Ureter (tissue), 1 donor: ENCODE data around the gene CA14. TPM values are rescaled to one million over a fixed set of nuclear protein-coding genes. Genes with fewer than 3 reads are reported as not detected.
"Not testable (repeated sequence)": the region's sequence is repeated elsewhere in the genome, so short reads cannot be mapped to it uniquely, and the experiment has no call there.

Experiments used
- DNase-seq: peaks from one replicate; pipeline ENCODE4 v3.0.0-alpha.2; 2020; ENCODE audit warnings: low spot score
- total RNA-seq: library from RNA; stranded (reverse); gene quantifications from one replicate; pipeline ENCODE4 v1.2.4, GENCODE V29; 2023
- donor health status: DM: yes; HTN: yes; CAD: no.

Gene CA14
- total RNA-seq, 1 donor from 2014 or later: 1.4 TPM

GRCh38 chr1:150235852-150236613 lies 21.5 kb upstream of the CA14 start, which contains the start of gene ANP32E:
Gene ANP32E (minus strand): TSS chr1:150236112. CDS start chr1:150235786, 326 bp downstream.
- peak; percentile 97 for DNase-seq

GRCh38 chr1:150236614-150237100 lies 20.9 kb upstream of the CA14 start:
- DNase-seq: no peak

- not testable (repeated sequence) for DNase-seq
Measured at GRCh38 chr1:150237176-150237575, 20.4 kb upstream of the CA14 start.

GRCh38 chr1:150237746-150238145 lies 19.8 kb upstream of the CA14 start:
- no peak for DNase-seq

GRCh38 chr1:150243003-150243402 lies 14.6 kb upstream of the CA14 start:
- no peak for DNase-seq

- no peak for DNase-seq
Measured at GRCh38 chr1:150249936-150250335, 7.6 kb upstream of the CA14 start.

- DNase-seq: no peak
Measured at GRCh38 chr1:150256198-150256553, 1.4 kb upstream of the CA14 start.

GRCh38 chr1:150256554-150257341 lies 826 bp upstream of the CA14 start:
- DNase-seq: no peak

- no peak for DNase-seq
Measured at GRCh38 chr1:150259217-150259616, 1.6 kb downstream of the CA14 start.

GRCh38 chr1:150259758-150260669 lies 2.4 kb downstream of the CA14 start:
- DNase-seq: peak; percentile 62

- DNase-seq: no peak
Measured at GRCh38 chr1:150261367-150261766, 3.8 kb downstream of the CA14 start.

- DNase-seq: no peak
Measured at GRCh38 chr1:150262388-150263320, 5.1 kb downstream of the CA14 start.

- no peak for DNase-seq
Measured at GRCh38 chr1:150263549-150263948, 6.0 kb downstream of the CA14 start.

GRCh38 chr1:150267896-150268295 lies 10.3 kb downstream of the CA14 start:
- no peak for DNase-seq

GRCh38 chr1:150268340-150268704 lies 10.7 kb downstream of the CA14 start:
- peak; percentile 59 for DNase-seq

GRCh38 chr1:150268705-150269403 lies 11.3 kb downstream of the CA14 start, which contains the start of gene APH1A:
Gene APH1A (minus strand): TSS chr1:150269016. CDS start chr1:150268810, 206 bp downstream.
- DNase-seq: peak; percentile 98

GRCh38 chr1:150269451-150269850 lies 11.9 kb downstream of the CA14 start:
- DNase-seq: no peak

GRCh38 chr1:150271291-150271959 lies 13.9 kb downstream of the CA14 start:
- no peak for DNase-seq

GRCh38 chr1:150273311-150273710 lies 15.7 kb downstream of the CA14 start:
- no peak for DNase-seq
